HG03469 (cell line): ENCODE results near the gene SMNDC1.
"Not testable (repeated sequence)": the region's sequence is repeated elsewhere in the genome, so short reads cannot be mapped to it uniquely, and the experiment has no call there.

Experiments used
- ATAC-seq: cut with Tn5 transposase; IDR thresholded peaks from one replicate; pipeline ENCODE4 v1.9.1; 2021; ENCODE audit warnings: mild to moderate bottlenecking, moderate library complexity, moderate number of reproducible peaks; ENCODE audit not compliant: unreplicated experiment

SMNDC1 gene

DNA sequence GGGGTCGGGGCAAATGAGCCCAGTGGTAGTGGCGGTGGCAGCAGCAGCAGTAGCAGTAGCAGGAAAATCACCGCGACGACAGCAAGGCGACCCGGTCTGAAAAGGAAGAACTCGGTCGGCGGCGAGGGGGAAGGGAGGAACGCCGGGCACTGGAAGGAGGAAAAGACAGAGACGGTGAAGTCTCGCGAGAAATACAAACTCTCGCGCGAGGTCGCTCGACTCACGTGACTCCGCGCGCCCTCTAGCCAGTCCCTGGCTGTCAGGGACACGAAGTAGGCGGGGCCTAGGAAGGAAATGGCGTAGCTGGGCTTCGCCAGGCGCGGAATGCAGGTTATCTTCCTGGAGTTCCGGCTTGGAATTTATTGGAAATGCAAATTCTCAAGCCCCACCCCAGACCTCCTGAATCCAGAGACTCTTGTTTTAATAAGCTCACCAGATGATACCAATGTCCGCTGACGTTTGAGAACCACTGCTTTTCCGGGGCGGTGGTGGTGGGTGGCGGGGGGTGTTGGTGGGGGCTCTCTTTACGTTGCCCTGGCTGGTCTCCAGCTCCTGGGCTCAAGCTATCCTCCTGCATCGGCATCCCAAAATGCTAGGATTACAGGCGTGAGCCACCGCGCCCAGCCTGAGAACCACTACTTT is at the start of gene SMNDC1:
Gene SMNDC1, minus strand, starts transcription at position 141 of the 642 bp plus-strand sequence. CDS start 1,333 bp downstream, outside the sequence.
- peak; percentile 87 for ATAC-seq

- ATAC-seq, result no peak
Observed at GRCh38 chr10:110354322-110354766, 49.6 kb upstream of the SMNDC1 start.

GRCh38 chr10:110353244-110354119 is 48.8 kb upstream of the SMNDC1 start:
- no peak for ATAC-seq

DNA sequence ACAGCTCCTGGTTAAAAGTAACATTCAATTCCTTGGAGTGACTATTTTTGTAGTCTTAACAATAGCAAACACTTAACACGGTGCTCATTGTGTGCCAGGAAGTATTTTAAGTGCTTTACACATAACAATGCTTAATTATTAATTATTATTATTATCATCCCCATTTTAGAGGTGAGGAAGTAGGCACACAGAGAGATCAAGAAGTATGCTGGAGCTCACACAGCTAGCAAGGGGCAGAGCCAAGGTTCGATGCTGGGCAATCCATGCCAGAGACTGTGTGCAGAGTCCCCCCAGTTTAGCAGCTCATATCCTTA is 48.2 kb upstream of the SMNDC1 start:
- ATAC-seq, result no peak

GRCh38 chr10:110350812-110351211 is 46.1 kb upstream of the SMNDC1 start:
- no peak for ATAC-seq

- no peak for ATAC-seq
Observed at GRCh38 chr10:110349831-110350230, 45.1 kb upstream of the SMNDC1 start.

- ATAC-seq, result no peak
Observed at GRCh38 chr10:110349386-110349785, 44.7 kb upstream of the SMNDC1 start.

GRCh38 chr10:110348336-110348735 is 43.6 kb upstream of the SMNDC1 start:
- no peak for ATAC-seq

GRCh38 chr10:110346914-110347313 is 42.2 kb upstream of the SMNDC1 start:
- ATAC-seq, result no peak

GRCh38 chr10:110345286-110345685 is 40.6 kb upstream of the SMNDC1 start:
- ATAC-seq, result no peak

GRCh38 chr10:110344622-110345021 is 39.9 kb upstream of the SMNDC1 start:
- no peak for ATAC-seq

GRCh38 chr10:110343947-110344346 is 39.2 kb upstream of the SMNDC1 start:
- ATAC-seq, result no peak

DNA sequence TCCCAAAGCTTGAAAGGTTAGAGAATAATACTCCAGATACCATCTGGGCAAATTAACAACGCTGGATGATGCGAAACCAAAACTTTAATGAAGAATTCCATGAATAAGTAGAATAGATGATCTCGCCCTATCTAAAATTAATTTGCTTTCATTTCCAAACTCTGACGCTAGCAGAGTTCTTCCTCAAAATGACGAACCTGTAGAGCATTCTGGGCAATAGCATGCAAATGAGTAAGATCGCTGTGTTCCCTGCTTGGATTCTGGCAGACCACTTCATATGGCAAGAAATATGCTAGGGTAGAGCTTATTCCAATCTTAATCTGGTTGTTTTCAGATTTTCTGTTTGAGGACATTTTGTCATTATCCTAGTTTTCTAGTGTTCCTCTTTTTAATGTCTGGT is 36.1 kb upstream of the SMNDC1 start:
- no peak for ATAC-seq

- no peak for ATAC-seq
Observed at GRCh38 chr10:110340122-110340521, 35.4 kb upstream of the SMNDC1 start.

- no peak for ATAC-seq
Observed at GRCh38 chr10:110337906-110338305, 33.2 kb upstream of the SMNDC1 start.

DNA sequence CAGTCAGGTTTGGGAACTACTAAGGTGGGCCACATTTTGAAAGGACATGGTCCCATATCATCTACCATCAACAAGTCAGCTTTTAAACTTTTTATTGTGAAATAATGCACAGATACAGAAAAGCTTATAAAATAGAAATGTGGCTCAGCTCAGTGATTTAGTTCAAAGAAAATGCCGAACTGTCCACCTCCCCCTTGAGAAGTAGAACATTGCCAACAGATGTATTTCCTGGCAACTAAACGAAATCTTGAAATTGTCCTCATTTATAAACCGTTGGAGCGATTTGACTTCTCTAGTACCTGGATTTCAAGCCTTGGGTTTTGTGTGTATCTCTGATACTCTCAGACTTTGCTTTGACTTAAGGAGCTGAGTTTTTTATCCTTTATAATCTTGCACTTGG is 32.7 kb upstream of the SMNDC1 start:
- ATAC-seq, result no peak

- ATAC-seq, result no peak
Observed at GRCh38 chr10:110336111-110336721, 31.5 kb upstream of the SMNDC1 start.

DNA sequence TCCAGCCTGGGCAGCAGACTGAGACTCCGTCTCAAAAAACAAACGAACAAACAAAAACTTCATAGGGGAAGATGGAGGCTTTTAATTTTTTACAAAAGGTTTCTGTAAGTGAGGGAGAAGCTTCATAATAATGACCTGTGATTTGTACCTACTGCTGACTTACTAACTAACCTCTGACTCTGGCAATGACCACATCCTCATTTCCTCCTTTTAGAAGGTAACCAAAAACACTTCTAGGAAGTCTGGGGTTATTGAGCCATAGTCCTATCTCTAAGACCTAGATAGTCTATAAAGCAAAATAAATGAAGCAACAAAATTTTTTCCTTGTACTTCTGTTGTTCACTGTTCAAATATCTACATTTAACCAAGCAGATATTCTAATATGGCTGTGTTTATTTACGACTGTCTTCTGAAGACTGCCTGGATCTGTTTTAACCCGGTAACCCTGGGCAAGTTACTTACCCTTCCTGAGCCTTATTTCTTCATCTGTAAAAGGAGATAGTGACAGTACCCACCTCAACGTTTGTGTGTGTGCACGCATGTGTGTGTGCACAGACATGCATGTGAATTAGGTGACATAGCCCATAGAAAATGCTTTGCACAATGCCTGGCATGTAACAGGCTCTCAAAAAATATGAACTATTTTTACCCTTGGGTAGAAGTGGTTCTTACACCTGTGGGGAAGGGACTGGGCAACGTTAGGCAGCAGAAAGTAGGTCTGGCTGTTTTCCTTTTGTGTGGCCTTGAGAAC is 30.8 kb upstream of the SMNDC1 start:
- ATAC-seq, result no peak

- no peak for ATAC-seq
Observed at GRCh38 chr10:110334061-110334656, 29.4 kb upstream of the SMNDC1 start.

DNA sequence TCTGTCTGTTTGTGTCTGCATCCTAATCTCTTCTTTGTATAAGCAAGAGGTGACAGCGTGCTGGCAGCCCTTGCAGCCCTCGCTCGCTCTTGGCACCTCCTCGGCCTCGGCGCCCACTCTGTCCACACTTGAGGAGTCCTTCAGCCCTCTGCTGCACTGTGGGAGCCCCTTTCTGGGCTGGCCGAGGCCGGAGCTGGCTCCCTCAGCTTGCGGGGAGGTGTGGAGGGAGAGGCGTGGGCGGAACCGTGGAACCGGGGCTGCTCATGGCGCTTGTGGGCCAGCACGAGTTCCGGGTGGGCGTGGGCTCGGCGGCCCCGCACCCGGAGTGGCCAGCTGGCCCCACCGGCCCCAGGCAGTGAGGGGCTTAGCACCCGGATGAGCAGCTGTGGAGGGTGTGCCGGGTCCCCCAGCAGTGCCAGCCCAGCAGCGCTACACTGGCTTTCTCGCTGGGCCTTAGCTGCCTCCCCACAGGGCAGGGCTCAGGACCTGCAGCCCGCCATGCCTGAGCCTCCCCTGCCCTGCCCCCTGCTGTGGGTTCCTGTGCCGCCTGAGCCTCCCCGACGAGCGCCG is 26.6 kb upstream of the SMNDC1 start:
- not testable (repeated sequence) for ATAC-seq
